Measurements from ENCODE around the gene HSD17B13. TPM values are rescaled to one million over a fixed set of nuclear protein-coding genes. Genes with fewer than 3 reads are reported as not detected.

Gene HSD17B13
- total RNA-seq, 4 donors from 2014 or later, result 1.2 to 1.7 TPM; not detected in 2

DNA sequence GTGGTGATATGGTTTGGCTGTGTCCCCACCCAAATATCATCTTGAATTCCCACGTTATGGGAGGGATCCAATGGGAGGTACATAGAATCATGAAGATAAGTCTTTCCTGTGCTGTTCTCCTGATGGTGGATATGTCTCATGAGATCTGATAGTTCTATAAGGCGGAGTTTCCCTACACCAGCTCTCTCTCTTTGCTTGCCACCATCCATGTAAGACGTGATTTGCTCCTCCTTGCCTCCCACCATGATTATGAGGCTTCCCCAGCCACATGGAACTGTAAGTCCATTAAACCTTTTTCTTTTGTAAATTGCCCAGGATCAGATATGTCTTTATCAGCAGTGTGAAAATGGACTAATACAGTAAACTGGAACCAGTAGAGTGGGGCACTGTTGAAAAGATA is 39.5 kb downstream of the HSD17B13 start:
- no peaks in the 10 kb centered on the region for H3K4me1 ChIP-seq
- no peak overlapping the region for H3K27ac ChIP-seq
- H3K36me3 ChIP-seq, result no peaks in the 10 kb centered on the region
- 66 to 75% methylated on average over 3 of the region's 3 CpGs for WGBS, 2 donors
- TF ChIP-seq, protein P1, sequence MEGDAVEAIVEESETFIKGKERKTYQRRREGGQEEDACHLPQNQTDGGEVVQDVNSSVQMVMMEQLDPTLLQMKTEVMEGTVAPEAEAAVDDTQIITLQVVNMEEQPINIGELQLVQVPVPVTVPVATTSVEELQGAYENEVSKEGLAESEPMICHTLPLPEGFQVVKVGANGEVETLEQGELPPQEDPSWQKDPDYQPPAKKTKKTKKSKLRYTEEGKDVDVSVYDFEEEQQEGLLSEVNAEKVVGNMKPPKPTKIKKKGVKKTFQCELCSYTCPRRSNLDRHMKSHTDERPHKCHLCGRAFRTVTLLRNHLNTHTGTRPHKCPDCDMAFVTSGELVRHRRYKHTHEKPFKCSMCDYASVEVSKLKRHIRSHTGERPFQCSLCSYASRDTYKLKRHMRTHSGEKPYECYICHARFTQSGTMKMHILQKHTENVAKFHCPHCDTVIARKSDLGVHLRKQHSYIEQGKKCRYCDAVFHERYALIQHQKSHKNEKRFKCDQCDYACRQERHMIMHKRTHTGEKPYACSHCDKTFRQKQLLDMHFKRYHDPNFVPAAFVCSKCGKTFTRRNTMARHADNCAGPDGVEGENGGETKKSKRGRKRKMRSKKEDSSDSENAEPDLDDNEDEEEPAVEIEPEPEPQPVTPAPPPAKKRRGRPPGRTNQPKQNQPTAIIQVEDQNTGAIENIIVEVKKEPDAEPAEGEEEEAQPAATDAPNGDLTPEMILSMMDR (IDR thresholded peaks at IDR 0.05), result no peak
- no peak for TF ChIP-seq POLR2A (IDR thresholded peaks at IDR 0.05)
- TF ChIP-seq EP300 (IDR thresholded peaks at IDR 0.05), result no peak
- H3K4me3 ChIP-seq, result no peak overlapping the region
- H3K27me3 ChIP-seq, result no peaks in the 10 kb centered on the region
- DNase-seq (ENCODE audit: low spot score in 2 of 2), result no peak
- H3K9me3 ChIP-seq, result peaks cover 0 to 33% (median 0%) of the 10 kb centered on the region in 4 donors

DNA sequence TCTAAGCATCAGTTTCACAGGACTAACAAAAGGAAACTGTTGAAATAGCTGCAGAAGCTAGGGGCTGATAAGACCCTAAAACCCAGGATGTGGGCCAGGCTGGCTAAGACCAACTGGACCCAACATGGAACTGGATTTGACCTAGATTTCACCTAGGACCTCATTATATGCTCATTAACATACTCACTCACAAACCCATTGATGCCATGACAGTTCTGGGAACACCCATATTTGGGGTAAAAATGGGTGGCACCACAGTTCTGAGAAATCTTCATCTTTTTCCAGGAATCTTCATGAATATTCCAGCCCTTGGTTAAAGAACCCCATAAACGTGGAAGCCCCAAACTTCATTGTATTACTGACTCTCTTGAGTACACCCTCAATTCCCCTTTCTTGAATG is 41.1 kb downstream of the HSD17B13 start:
- DNase-seq (ENCODE audit: low spot score in 2 of 2), result no peak
- Histone ChIP-seq H3K36me3 (no peaks in the 10 kb centered on the region), H3K27me3 (no peaks in the 10 kb centered on the region), H3K9me3 (peaks cover 0 to 26% (median 0%) of the 10 kb centered on the region in 4 donors), H3K27ac (no peak overlapping the region), H3K4me3 (no peak overlapping the region), H3K4me1 (no peaks in the 10 kb centered on the region)
- TF ChIP-seq, protein P1 (IDR thresholded peaks at IDR 0.05), result no peak
- TF ChIP-seq POLR2A (IDR thresholded peaks at IDR 0.05) (no peak), EP300 (IDR thresholded peaks at IDR 0.05) (no peak)
- WGBS, 2 donors, result 81 to 83% methylated on average over 1 of the region's 1 CpG

DNA sequence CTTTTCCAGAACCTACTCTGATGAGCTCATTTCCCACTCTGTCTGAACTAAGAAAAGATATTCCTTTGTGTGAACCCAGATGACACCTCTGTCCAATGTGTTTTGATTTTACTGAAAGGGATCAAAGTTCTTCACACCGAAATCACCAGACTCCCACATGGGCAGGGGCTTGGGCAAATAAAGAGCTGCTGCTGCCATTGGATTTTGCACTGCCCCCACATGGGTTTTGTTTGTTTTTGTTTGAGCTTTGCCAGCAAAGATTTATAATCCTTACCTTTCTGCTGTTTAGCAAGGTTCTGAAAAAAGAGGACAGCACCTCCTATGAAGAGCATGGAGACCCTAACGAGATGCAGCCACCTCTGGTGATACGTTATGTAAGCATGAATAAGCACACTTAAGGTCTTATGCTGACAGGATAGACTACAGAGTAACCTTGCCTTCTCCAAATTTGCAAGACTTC is 44.3 kb downstream of the HSD17B13 start:
- Histone ChIP-seq H3K27ac (no peak overlapping the region), H3K4me3 (no peak overlapping the region), H3K9me3 (no peaks in the 10 kb centered on the region), H3K4me1 (no peaks in the 10 kb centered on the region), H3K27me3 (no peaks in the 10 kb centered on the region), H3K36me3 (no peaks in the 10 kb centered on the region)
- 67 to 74% methylated on average over 3 of the region's 3 CpGs for WGBS, 2 donors
- TF ChIP-seq EP300 (IDR thresholded peaks at IDR 0.05) (no peak), POLR2A (IDR thresholded peaks at IDR 0.05) (no peak)
- TF ChIP-seq, protein P1 (IDR thresholded peaks at IDR 0.05), result no peak
- no peak for DNase-seq (ENCODE audit: low spot score in 2 of 2)

DNA sequence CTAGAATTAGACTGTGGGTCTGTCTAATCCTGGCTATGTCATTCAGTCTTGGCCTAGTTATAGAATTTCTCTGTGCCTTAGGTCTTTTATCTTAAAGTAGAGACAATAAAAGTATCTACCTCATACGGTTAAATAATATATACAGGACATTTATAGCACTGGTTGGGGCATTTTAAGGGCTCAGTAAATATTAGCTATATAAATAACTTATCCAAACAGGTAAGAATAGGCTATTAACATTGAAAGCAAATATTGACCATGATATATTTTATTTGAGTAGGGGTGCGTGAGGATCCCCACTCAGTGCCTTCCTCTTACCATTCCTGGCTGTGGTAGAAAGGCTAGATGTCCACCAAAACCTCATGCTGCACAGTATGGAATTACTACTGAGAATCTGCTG is 47.4 kb downstream of the HSD17B13 start:
- H3K36me3 ChIP-seq, result no peaks in the 10 kb centered on the region
- TF ChIP-seq, protein P1 (IDR thresholded peaks at IDR 0.05), result no peak
- TF ChIP-seq POLR2A (IDR thresholded peaks at IDR 0.05) (no peak), EP300 (IDR thresholded peaks at IDR 0.05) (no peak)
- H3K9me3 ChIP-seq, result no peaks in the 10 kb centered on the region
- WGBS, 2 donors, result 91 to 94% methylated on average over 2 of the region's 2 CpGs
- no peak overlapping the region for H3K4me3 ChIP-seq
- DNase-seq (ENCODE audit: low spot score in 2 of 2), result no peak
- no peaks in the 10 kb centered on the region for H3K27me3 ChIP-seq
- H3K27ac ChIP-seq, result no peak overlapping the region
- peaks cover 0 to 4% (median 0%) of the 10 kb centered on the region in 4 donors for H3K4me1 ChIP-seq

DNA sequence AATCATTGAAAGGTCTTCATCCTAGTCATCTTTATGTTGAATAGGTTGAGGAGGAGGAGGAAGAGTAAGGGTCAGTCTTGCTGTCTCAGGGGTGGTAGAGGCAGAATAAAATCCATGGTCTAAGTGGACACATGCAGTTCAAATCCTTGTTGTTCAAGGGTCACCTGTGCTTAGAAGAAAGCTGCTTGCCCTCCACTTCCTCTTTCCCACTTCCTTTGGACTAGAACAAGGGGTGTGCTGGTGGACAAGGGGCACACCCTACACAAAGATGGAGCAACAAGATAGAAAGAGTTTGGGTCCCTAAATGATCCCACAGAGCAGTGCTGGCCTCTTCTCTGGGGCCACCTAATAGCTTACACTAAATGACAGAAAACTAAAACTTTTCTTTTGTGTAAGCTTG is 47.9 kb downstream of the HSD17B13 start:
- no peak overlapping the region for H3K27ac ChIP-seq
- H3K27me3 ChIP-seq, result no peaks in the 10 kb centered on the region
- no peak for TF ChIP-seq POLR2A (IDR thresholded peaks at IDR 0.05)
- TF ChIP-seq EP300 (IDR thresholded peaks at IDR 0.05), result no peak
- TF ChIP-seq, protein P1 (IDR thresholded peaks at IDR 0.05), result no peak
- peaks cover 0 to 6% (median 0%) of the 10 kb centered on the region in 4 donors for H3K4me1 ChIP-seq
- no peaks in the 10 kb centered on the region for H3K36me3 ChIP-seq
- DNase-seq (ENCODE audit: low spot score in 2 of 2), result no peak
- H3K4me3 ChIP-seq, result no peak overlapping the region
- H3K9me3 ChIP-seq, result no peaks in the 10 kb centered on the region

Measured in tibial nerve (tissue), 4 donors.